K562 (cell line): ENCODE data around the gene ASIC1. TPM values are rescaled to one million over a fixed set of nuclear protein-coding genes. Genes with fewer than 3 reads are reported as not detected.

ENCODE experiments used
- ELF1 ChIP-seq: fragments of 200-800 bp; sonication (Bioruptor generic); IDR thresholded peaks from 2 replicates; pipeline ENCODE4 v1.6.1; 2016; ENCODE audit warnings: missing genetic modification characterization, missing compliant biosample characterization
- FUS ChIP-seq: fragments of 200-400 bp; formaldehyde crosslinking; optimal IDR thresholded peaks from 2 replicates; pipeline ENCODE3; 2017; ENCODE audit warnings: low read depth, low read length
- JUND ChIP-seq, 2 experiments: IDR thresholded peaks; 2 replicates in 1 of 2; 3 replicates in 1 of 2; pipeline ENCODE4 v1.6.1; 2011; ENCODE audit warnings: borderline replicate concordance in 2 of 2, low read depth in 2 of 2, low read length in 2 of 2, improper control_type of control experiment in 1 of 2, missing biosample characterization in 1 of 2, missing genetic modification characterization in 1 of 2, missing genetic modification reagents in 1 of 2
- KLF16 ChIP-seq: IDR thresholded peaks from 2 replicates; pipeline ENCODE4 v1.6.1; 2016; ENCODE audit warnings: antibody characterized with exemption
- MCM3 ChIP-seq: fragments of 450-650 bp; IDR thresholded peaks from 2 replicates; pipeline ENCODE4 v1.6.1; 2016
- POLR2B ChIP-seq: fragments of 450-650 bp; IDR thresholded peaks from 2 replicates; pipeline ENCODE4 v1.6.1; 2018; ENCODE audit warnings: low read depth; ENCODE audit not compliant: partially characterized antibody
- RBM15 ChIP-seq: fragments of 200-400 bp; formaldehyde crosslinking; IDR thresholded peaks from 2 replicates; pipeline ENCODE4 v1.6.1; 2018; ENCODE audit warnings: mild to moderate bottlenecking, low read length, moderate library complexity; ENCODE audit not compliant: insufficient read depth
- SMAD4 ChIP-seq: fragments of 250-450 bp; sonication (Bioruptor Pico); conservative IDR thresholded peaks from 2 replicates; pipeline ENCODE4 v1.8.0; 2021; ENCODE audit warnings: inconsistent platforms, mild to moderate bottlenecking, moderate library complexity
- SRF ChIP-seq, 2 experiments: fragments of 250-450, 450-650 bp in 1 of 2; sonication (Bioruptor Pico) in 1 of 2; sonication (generic) in 1 of 2; formaldehyde crosslinking; IDR thresholded peaks; 2 replicates each; pipeline versions ENCODE4 v1.5.0 to v1.5.1; 2020 to 2022; ENCODE audit warnings: mild to moderate bottlenecking in 1 of 2, missing genetic modification reagents in 1 of 2
- SRSF7 ChIP-seq: fragments of 200-400 bp; formaldehyde crosslinking; optimal IDR thresholded peaks from 2 replicates; pipeline ENCODE3; 2017; ENCODE audit warnings: mild to moderate bottlenecking, low read depth, low read length
- TAL1 ChIP-seq: fragments of 450-650 bp; IDR thresholded peaks from 2 replicates; pipeline ENCODE4 v1.6.1; 2016; ENCODE audit warnings: mild to moderate bottlenecking
- TCF7L2 ChIP-seq: fragments of 150-350 bp; IDR thresholded peaks from 2 replicates; pipeline ENCODE4 v1.6.1; 2016; ENCODE audit warnings: low read depth, mild to moderate bottlenecking, low read length, moderate library complexity
- TRIM24 ChIP-seq, 2 experiments: fragments of 450-650 bp; IDR thresholded peaks; 2 replicates each; pipeline ENCODE4 v1.6.1; 2016
- TRIM28 ChIP-seq: fragments of 450-650 bp; IDR thresholded peaks from 2 replicates; pipeline ENCODE4 v1.6.1; 2017
- ZNF174 ChIP-seq: fragments of 250-450 bp; sonication (Bioruptor Pico); IDR thresholded peaks from 2 replicates; pipeline ENCODE4 v1.4.0; 2020; ENCODE audit warnings: mild to moderate bottlenecking
- ZNF354B ChIP-seq: fragments of 250-450 bp; sonication (Bioruptor Pico); IDR thresholded peaks from 2 replicates; pipeline ENCODE4 v1.4.0; 2020
- ZNF436 ChIP-seq: fragments of 250-450, 450-650 bp; sonication (Bioruptor Pico); formaldehyde crosslinking; IDR thresholded peaks from 2 replicates; pipeline ENCODE4 v1.7.0; 2020; ENCODE audit warnings: mild to moderate bottlenecking
- polyA plus RNA-seq, 8 experiments: library from polyadenylated mRNA; depleted of rRNA in 4 of 8; stranded (reverse) in 5 of 8; unstranded in 3 of 8; fragments of >200 nt; fragmentation: Nextera tagmentation in 2 of 8; fragmentation: Illumina TruSeq in 1 of 8; extraction: Ambion mirVana in 2 of 8; extraction: Trizol in 1 of 8; gene quantifications; 2 replicates each; pipeline versions ENCODE4 v1.2.1 to v1.2.3, GENCODE V29; 2011 to 2014; ENCODE audit warnings: inconsistent platforms in 1 of 8, missing spikeins in 1 of 8
- total RNA-seq, 7 experiments: library from RNA; depleted of rRNA in 6 of 7; stranded (reverse); fragments of >200 nt in 6 of 7; fragmentation: Illumina TruSeq in 2 of 7; extraction: Trizol in 2 of 7; gene quantifications; 2 replicates each; pipeline versions ENCODE4 v1.2.1 to v1.2.3, GENCODE V29; 2011 to 2021; ENCODE audit warnings: low replicate concordance in 1 of 7
- TF ChIP-seq, protein P1 (sequence below), 2 experiments: IDR thresholded peaks; 2 replicates each; pipeline ENCODE4 v1.6.1; 2012; ENCODE audit warnings: improper control_type of control experiment in 2 of 2, low read depth in 2 of 2, low read length in 2 of 2, borderline replicate concordance in 1 of 2
- TF ChIP-seq, protein P2 (sequence below): IDR thresholded peaks from 2 replicates; pipeline ENCODE4 v1.6.1; 2011; ENCODE audit not compliant: insufficient read length; ENCODE audit errors: extremely low read depth
- TF ChIP-seq, protein P3 (sequence below): conservative IDR thresholded peaks from 2 replicates; pipeline ENCODE4 v1.6.1; 2011; ENCODE audit warnings: low read depth, mild to moderate bottlenecking, low read length; ENCODE audit not compliant: control insufficient read depth
- TF ChIP-seq, protein P4 (sequence below): fragments of 450-650 bp; IDR thresholded peaks from 2 replicates; pipeline ENCODE4 v1.6.1; 2016; ENCODE audit warnings: missing biosample characterization, missing genetic modification characterization
- TF ChIP-seq, protein P5 (sequence below): fragments of 450-650 bp; formaldehyde crosslinking; IDR thresholded peaks from 2 replicates; pipeline ENCODE4 v1.4.0; 2020; ENCODE audit warnings: mild to moderate bottlenecking, moderate library complexity

The ASIC1 gene
- total and polyA plus RNA-seq, 9 of the 15 experiments (the other 6 are each of a cell fraction or from before 2014, with no cell fraction given): 0.01 to 1.7 (median 0.45) TPM

DNA sequence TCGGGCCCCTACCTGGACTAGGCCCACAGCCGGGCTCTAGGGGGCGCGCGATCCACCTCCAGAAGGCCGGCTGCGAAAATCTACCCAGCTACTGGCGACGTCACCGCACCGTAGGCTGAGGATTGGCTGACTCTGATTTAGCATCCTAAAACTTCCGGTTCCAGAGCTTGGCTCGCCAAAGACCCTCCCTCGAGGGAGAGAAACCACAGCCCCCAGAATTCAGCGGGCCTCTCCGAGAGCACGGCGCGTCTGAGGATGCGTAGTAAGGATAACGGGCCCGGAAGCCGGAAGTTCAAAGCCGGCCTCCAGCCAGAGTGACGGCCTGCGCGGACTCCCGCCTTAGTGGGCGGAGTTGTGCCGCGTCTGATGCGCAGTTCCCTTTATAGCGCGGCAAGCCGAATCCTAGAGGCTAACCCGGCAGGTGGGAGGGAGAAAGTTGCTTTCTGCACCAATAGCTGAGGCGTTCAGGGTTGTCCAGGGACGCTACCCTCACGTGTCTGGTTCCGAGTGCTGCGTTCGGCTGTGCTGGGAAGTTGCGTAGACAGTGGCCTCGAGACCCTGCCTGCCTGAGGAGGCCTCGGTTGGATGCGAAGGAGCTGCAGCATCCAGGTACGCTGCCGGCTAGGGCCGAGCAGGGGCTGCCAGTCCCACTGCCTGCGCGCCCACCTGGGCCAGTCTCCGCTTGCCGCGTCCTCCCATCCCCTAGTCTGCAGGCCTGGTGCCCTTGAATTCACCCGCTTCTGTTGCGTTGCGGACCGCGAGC lies 54.5 kb downstream of the ASIC1 start, which contains the start of gene COX14 (continued):
- TF ChIP-seq SMAD4: peak; percentile 67
- TF ChIP-seq, protein P1, sequence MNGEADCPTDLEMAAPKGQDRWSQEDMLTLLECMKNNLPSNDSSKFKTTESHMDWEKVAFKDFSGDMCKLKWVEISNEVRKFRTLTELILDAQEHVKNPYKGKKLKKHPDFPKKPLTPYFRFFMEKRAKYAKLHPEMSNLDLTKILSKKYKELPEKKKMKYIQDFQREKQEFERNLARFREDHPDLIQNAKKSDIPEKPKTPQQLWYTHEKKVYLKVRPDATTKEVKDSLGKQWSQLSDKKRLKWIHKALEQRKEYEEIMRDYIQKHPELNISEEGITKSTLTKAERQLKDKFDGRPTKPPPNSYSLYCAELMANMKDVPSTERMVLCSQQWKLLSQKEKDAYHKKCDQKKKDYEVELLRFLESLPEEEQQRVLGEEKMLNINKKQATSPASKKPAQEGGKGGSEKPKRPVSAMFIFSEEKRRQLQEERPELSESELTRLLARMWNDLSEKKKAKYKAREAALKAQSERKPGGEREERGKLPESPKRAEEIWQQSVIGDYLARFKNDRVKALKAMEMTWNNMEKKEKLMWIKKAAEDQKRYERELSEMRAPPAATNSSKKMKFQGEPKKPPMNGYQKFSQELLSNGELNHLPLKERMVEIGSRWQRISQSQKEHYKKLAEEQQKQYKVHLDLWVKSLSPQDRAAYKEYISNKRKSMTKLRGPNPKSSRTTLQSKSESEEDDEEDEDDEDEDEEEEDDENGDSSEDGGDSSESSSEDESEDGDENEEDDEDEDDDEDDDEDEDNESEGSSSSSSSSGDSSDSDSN (IDR thresholded peaks at IDR 0.05; ENCODE audit: borderline replicate concordance in 1 of 2, low read depth in 2 of 2, low read length in 2 of 2): no peak
- TF ChIP-seq, protein P2, sequence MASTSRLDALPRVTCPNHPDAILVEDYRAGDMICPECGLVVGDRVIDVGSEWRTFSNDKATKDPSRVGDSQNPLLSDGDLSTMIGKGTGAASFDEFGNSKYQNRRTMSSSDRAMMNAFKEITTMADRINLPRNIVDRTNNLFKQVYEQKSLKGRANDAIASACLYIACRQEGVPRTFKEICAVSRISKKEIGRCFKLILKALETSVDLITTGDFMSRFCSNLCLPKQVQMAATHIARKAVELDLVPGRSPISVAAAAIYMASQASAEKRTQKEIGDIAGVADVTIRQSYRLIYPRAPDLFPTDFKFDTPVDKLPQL: no peak
- no peak for TF ChIP-seq KLF16
- TF ChIP-seq MCM3: no peak
- TF ChIP-seq TAL1: no peak
- TF ChIP-seq TCF7L2: no peak
- peak; percentile 61 for TF ChIP-seq POLR2B
- no peak for TF ChIP-seq ZNF174 (CRISPR knock-in tag)
- TF ChIP-seq TRIM24 (IDR thresholded peaks at IDR 0.05): no peak
- TF ChIP-seq SRF (CRISPR knock-in tag; IDR thresholded peaks at IDR 0.05): peak in 1 of 2 experiments; percentile 56; a peak in 1 of 4 replicates
- TF ChIP-seq JUND (IDR thresholded peaks at IDR 0.05; ENCODE audit: borderline replicate concordance, low read depth, low read length): peak; percentile 49
- 0 out of 3 replicates have a peak, but pooled peaks have one; percentile 12 for TF ChIP-seq JUND (tag; IDR thresholded peaks at IDR 0.05; ENCODE audit: borderline replicate concordance, low read depth, low read length)
- TF ChIP-seq, protein P3, sequence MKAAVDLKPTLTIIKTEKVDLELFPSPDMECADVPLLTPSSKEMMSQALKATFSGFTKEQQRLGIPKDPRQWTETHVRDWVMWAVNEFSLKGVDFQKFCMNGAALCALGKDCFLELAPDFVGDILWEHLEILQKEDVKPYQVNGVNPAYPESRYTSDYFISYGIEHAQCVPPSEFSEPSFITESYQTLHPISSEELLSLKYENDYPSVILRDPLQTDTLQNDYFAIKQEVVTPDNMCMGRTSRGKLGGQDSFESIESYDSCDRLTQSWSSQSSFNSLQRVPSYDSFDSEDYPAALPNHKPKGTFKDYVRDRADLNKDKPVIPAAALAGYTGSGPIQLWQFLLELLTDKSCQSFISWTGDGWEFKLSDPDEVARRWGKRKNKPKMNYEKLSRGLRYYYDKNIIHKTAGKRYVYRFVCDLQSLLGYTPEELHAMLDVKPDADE: no peak; the same call in 1 of the 2 replicates
- TF ChIP-seq SRSF7: no peak
- TF ChIP-seq ELF1 (tag): peak; percentile 97
- no peak for TF ChIP-seq ZNF354B (CRISPR knock-in tag)
- TF ChIP-seq, protein P4, sequence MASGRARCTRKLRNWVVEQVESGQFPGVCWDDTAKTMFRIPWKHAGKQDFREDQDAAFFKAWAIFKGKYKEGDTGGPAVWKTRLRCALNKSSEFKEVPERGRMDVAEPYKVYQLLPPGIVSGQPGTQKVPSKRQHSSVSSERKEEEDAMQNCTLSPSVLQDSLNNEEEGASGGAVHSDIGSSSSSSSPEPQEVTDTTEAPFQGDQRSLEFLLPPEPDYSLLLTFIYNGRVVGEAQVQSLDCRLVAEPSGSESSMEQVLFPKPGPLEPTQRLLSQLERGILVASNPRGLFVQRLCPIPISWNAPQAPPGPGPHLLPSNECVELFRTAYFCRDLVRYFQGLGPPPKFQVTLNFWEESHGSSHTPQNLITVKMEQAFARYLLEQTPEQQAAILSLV (tag): no peak
- TF ChIP-seq, protein P5, sequence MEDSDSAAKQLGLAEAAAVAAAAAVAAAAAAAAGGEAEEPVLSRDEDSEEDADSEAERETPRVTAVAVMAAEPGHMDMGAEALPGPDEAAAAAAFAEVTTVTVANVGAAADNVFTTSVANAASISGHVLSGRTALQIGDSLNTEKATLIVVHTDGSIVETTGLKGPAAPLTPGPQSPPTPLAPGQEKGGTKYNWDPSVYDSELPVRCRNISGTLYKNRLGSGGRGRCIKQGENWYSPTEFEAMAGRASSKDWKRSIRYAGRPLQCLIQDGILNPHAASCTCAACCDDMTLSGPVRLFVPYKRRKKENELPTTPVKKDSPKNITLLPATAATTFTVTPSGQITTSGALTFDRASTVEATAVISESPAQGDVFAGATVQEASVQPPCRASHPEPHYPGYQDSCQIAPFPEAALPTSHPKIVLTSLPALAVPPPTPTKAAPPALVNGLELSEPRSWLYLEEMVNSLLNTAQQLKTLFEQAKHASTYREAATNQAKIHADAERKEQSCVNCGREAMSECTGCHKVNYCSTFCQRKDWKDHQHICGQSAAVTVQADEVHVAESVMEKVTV: no peak
- no peak for TF ChIP-seq ZNF436 (CRISPR knock-in tag)
- TF ChIP-seq RBM15: no peak
- TF ChIP-seq TRIM28: no peak
- TF ChIP-seq FUS: no peak
